Measurements from ENCODE around the gene RGS10.

RGS10 gene

DNA sequence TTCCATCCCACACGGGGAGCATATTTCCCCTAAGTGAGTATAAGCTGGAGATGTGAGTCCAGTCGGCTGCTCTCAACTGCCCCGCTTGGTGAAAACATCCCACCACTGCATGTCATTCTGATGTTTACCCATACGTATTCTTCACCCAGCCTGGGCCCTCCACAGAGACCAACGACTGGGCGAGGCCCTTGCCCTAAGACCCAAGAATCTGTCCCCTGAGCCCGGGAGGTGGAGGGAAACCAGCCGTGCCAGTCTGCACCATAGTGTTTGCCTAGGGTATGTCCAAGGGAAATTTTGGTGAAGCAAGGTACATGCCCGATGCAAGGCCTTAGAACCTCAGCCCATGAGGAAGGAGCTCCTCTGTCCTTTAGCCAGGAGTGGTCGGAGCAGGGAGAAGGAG, 67.9 kb downstream of the RGS10 start:
- Histone ChIP-seq H2AK5ac (ENCODE audit: low read depth, low read length) (no peak overlapping the region), H3K4me3 (ENCODE audit: low read length in 2 of 2) (no peak overlapping the region), H3K4me1 (ENCODE audit: control insufficient read depth in 2 of 2, insufficient read depth in 1 of 2, low read depth in 1 of 2, low read length in 2 of 2) (peaks cover 4 to 15% of the 10 kb centered on the region in 2 donors), H2BK15ac (ENCODE audit: low read length) (no peak overlapping the region), H3K27me3 (ENCODE audit: control insufficient read depth in 3 of 3, insufficient read depth in 3 of 3, low read depth in 1 of 3, low read length in 3 of 3) (peaks cover 0 to 36% (median 0%) of the 10 kb centered on the region in 3 experiments), H2BK120ac (ENCODE audit: low read depth, low read length) (no peak overlapping the region), H3K4ac (ENCODE audit: low read length) (no peak overlapping the region), H2BK5ac (ENCODE audit: low read length) (no peak overlapping the region), H3K36me3 (replicated peaks in 1 of 2; ENCODE audit: control insufficient read depth in 2 of 2, insufficient read depth in 2 of 2, low read length in 2 of 2) (no peaks in the 10 kb centered on the region), H3K18ac (ENCODE audit: low read length) (no peak overlapping the region), H2BK12ac (ENCODE audit: low read length) (no peak overlapping the region), H3K23ac (ENCODE audit: low read depth, low read length, poor library complexity) (no peak overlapping the region), H4K91ac (ENCODE audit: low read depth, low read length, poor library complexity) (no peak overlapping the region), H2AFZ (ENCODE audit: low read length) (no peak overlapping the region), H3K27ac (replicated peaks; ENCODE audit: low read length) (no peak overlapping the region), H3K79me1 (ENCODE audit: low read depth, low read length) (no peaks in the 10 kb centered on the region), H3K9ac (ENCODE audit: low read depth, low read length, poor library complexity) (no peak overlapping the region), H3K4me2 (ENCODE audit: insufficient read depth, low read length, poor library complexity, severe bottlenecking) (no peak overlapping the region), H3K9me3 (replicated peaks in 1 of 2; ENCODE audit: control insufficient read depth in 2 of 2, insufficient read depth in 1 of 2, low read depth in 1 of 2, low read length in 2 of 2) (no peaks in the 10 kb centered on the region), H4K8ac (ENCODE audit: low read depth, low read length) (no peak overlapping the region), H3K14ac (ENCODE audit: low read length) (no peak overlapping the region)
- no peak for DNase-seq (ENCODE audit: low spot score)
- WGBS, 2 donors (ENCODE audit: extremely low coverage in 2 of 2, insufficient read length in 2 of 2, insufficient replicate concordance in 1 of 2) = no CpG with 5 or more reads among the region's 10 CpGs

DNA sequence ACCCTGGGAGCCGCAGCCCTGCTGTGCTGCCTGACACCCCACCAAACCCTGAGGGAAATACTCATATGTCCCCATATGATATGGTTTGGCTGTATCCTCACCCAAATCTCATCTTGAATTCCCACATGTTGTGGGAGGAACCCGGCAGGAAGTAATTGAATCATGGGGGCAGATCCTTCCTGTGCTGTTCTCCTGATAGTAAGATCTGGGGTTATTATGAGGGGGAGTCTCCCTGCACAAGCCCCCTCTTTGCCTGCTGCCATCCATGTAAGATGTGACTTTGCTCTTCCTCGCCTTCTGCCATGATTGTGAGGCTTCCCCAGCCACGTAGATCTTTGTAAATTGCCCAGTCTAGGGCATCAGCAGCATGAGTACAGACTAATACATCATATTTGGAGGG, 68.7 kb downstream of the RGS10 start:
- Histone ChIP-seq H3K4me1 (ENCODE audit: control insufficient read depth in 2 of 2, insufficient read depth in 1 of 2, low read depth in 1 of 2, low read length in 2 of 2) (peaks cover 4 to 7% of the 10 kb centered on the region in 2 donors), H3K14ac (ENCODE audit: low read length) (no peak overlapping the region), H3K18ac (ENCODE audit: low read length) (no peak overlapping the region), H2BK120ac (ENCODE audit: low read depth, low read length) (no peak overlapping the region), H3K4me3 (ENCODE audit: low read length in 2 of 2) (no peak overlapping the region), H2BK15ac (ENCODE audit: low read length) (no peak overlapping the region), H3K27ac (replicated peaks; ENCODE audit: low read length) (no peak overlapping the region), H2AK5ac (ENCODE audit: low read depth, low read length) (no peak overlapping the region), H2BK12ac (ENCODE audit: low read length) (no peak overlapping the region), H3K36me3 (replicated peaks in 1 of 2; ENCODE audit: control insufficient read depth in 2 of 2, insufficient read depth in 2 of 2, low read length in 2 of 2) (no peaks in the 10 kb centered on the region), H3K27me3 (ENCODE audit: control insufficient read depth in 3 of 3, insufficient read depth in 3 of 3, low read depth in 1 of 3, low read length in 3 of 3) (peaks cover 0 to 27% (median 0%) of the 10 kb centered on the region in 3 experiments), H3K9ac (ENCODE audit: low read depth, low read length, poor library complexity) (no peak overlapping the region), H3K23ac (ENCODE audit: low read depth, low read length, poor library complexity) (no peak overlapping the region), H3K4me2 (ENCODE audit: insufficient read depth, low read length, poor library complexity, severe bottlenecking) (no peak overlapping the region), H3K9me3 (replicated peaks in 1 of 2; ENCODE audit: control insufficient read depth in 2 of 2, insufficient read depth in 1 of 2, low read depth in 1 of 2, low read length in 2 of 2) (no peaks in the 10 kb centered on the region), H4K91ac (ENCODE audit: low read depth, low read length, poor library complexity) (no peak overlapping the region), H2BK5ac (ENCODE audit: low read length) (no peak overlapping the region), H3K79me1 (ENCODE audit: low read depth, low read length) (no peaks in the 10 kb centered on the region), H3K4ac (ENCODE audit: low read length) (no peak overlapping the region), H4K8ac (ENCODE audit: low read depth, low read length) (no peak overlapping the region), H2AFZ (ENCODE audit: low read length) (no peak overlapping the region)
- no peak for DNase-seq (ENCODE audit: low spot score)
- WGBS, 2 donors (ENCODE audit: extremely low coverage in 2 of 2, insufficient read length in 2 of 2, insufficient replicate concordance in 1 of 2) = no CpG with 5 or more reads among the region's 4 CpGs

DNA sequence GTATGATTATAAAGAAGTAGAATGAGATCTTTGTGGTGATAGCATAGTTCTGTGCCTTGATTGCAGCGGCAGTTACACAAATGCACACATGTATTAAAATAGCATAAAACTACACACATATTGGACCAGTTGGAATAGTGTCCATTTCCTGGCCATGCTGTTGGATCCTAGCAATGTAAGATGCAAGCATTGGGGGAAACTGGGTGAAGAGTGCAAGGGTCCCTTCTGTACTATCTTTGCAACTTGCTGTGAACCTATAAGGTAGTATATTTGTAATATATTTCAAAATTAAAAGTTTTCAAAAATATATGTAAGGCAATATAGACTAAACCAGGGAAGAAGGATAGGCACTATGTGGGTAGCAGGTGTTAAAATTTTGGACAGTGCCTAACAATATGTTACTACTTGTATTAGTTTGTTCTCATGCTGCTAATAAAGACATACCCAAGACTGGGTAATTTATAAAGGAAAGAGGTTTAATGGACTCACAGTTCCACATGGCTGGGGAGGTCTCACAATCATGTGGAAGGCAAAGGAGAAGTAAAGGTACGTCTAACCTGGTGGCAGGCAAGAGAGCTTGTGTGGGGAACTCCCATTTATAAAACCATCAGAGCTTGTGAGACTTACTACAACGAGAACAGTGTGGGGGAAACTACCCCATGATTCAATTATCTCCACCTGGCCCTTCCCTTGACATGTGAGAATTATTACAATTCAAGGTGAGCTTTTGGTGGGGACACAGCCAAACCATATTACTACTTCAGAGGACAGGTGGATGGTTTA, 71.4 kb downstream of the RGS10 start:
- H2BK15ac ChIP-seq (ENCODE audit: low read length) = no peak overlapping the region
- H2AK5ac ChIP-seq (ENCODE audit: low read depth, low read length) = no peak overlapping the region
- no peak overlapping the region for H2BK5ac ChIP-seq (ENCODE audit: low read length)
- peaks cover 0 to 2% of the 10 kb centered on the region in 2 donors for H3K4me1 ChIP-seq (ENCODE audit: control insufficient read depth in 2 of 2, insufficient read depth in 1 of 2, low read depth in 1 of 2, low read length in 2 of 2)
- H2BK120ac ChIP-seq (ENCODE audit: low read depth, low read length) = no peak overlapping the region
- peaks cover 0 to 10% (median 0%) of the 10 kb centered on the region in 3 experiments for H3K27me3 ChIP-seq (ENCODE audit: control insufficient read depth in 3 of 3, insufficient read depth in 3 of 3, low read depth in 1 of 3, low read length in 3 of 3)
- H3K4ac ChIP-seq (ENCODE audit: low read length) = no peak overlapping the region
- H3K36me3 ChIP-seq (replicated peaks in 1 of 2; ENCODE audit: control insufficient read depth in 2 of 2, insufficient read depth in 2 of 2, low read length in 2 of 2) = no peaks in the 10 kb centered on the region
- H3K27ac ChIP-seq (replicated peaks; ENCODE audit: low read length) = no peak overlapping the region
- H4K8ac ChIP-seq (ENCODE audit: low read depth, low read length) = no peak overlapping the region
- no peak overlapping the region for H4K91ac ChIP-seq (ENCODE audit: low read depth, low read length, poor library complexity)
- H3K18ac ChIP-seq (ENCODE audit: low read length) = no peak overlapping the region
- no peak overlapping the region for H3K14ac ChIP-seq (ENCODE audit: low read length)
- no peaks in the 10 kb centered on the region for H3K79me1 ChIP-seq (ENCODE audit: low read depth, low read length)
- H2BK12ac ChIP-seq (ENCODE audit: low read length) = no peak overlapping the region
- H3K9ac ChIP-seq (ENCODE audit: low read depth, low read length, poor library complexity) = no peak overlapping the region
- no CpG with 5 or more reads among the region's 3 CpGs for WGBS, 2 donors (ENCODE audit: extremely low coverage in 2 of 2, insufficient read length in 2 of 2, insufficient replicate concordance in 1 of 2)
- H3K4me3 ChIP-seq (ENCODE audit: low read length in 2 of 2) = no peak overlapping the region
- no peak for DNase-seq (ENCODE audit: low spot score)
- no peaks in the 10 kb centered on the region for H3K9me3 ChIP-seq (replicated peaks in 1 of 2; ENCODE audit: control insufficient read depth in 2 of 2, insufficient read depth in 1 of 2, low read depth in 1 of 2, low read length in 2 of 2)
- no peak overlapping the region for H3K23ac ChIP-seq (ENCODE audit: low read depth, low read length, poor library complexity)
- no peak overlapping the region for H3K4me2 ChIP-seq (ENCODE audit: insufficient read depth, low read length, poor library complexity, severe bottlenecking)
- no peak overlapping the region for H2AFZ ChIP-seq (ENCODE audit: low read length)

DNA sequence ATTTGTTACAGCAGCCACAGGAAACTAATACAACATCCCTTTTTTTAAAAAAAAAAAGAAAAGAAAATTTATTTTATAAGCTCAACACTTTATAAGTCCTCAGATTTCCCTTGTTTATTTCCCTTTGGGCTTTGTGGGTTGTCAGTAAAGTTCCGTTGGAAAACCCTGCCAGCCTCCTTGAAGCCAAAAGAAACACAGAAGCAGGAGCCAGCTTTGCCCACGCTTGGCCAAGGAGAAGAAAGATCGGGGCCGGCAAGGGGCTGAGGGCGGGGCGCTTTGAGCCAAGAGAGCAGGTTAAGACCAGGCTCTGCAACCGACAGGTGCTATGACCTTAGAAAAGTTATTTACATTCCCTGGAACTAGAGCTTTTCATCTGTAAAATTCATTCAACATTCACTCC, 72.7 kb downstream of the RGS10 start:
- DNase-seq (ENCODE audit: low spot score) = no peak
- H3K4me3 ChIP-seq (ENCODE audit: low read length in 2 of 2) = no peak overlapping the region
- no peak overlapping the region for H3K18ac ChIP-seq (ENCODE audit: low read length)
- H3K23ac ChIP-seq (ENCODE audit: low read depth, low read length, poor library complexity) = no peak overlapping the region
- no peak overlapping the region for H2AFZ ChIP-seq (ENCODE audit: low read length)
- no peak overlapping the region for H4K91ac ChIP-seq (ENCODE audit: low read depth, low read length, poor library complexity)
- no peak overlapping the region for H4K8ac ChIP-seq (ENCODE audit: low read depth, low read length)
- no peak overlapping the region for H3K9ac ChIP-seq (ENCODE audit: low read depth, low read length, poor library complexity)
- H3K4me1 ChIP-seq (ENCODE audit: control insufficient read depth in 2 of 2, insufficient read depth in 1 of 2, low read depth in 1 of 2, low read length in 2 of 2) = no peaks in the 10 kb centered on the region
- WGBS, 2 donors (ENCODE audit: extremely low coverage in 2 of 2, insufficient read length in 2 of 2, insufficient replicate concordance in 1 of 2) = no CpG with 5 or more reads among the region's 7 CpGs
- H2BK12ac ChIP-seq (ENCODE audit: low read length) = no peak overlapping the region
- H3K79me1 ChIP-seq (ENCODE audit: low read depth, low read length) = no peaks in the 10 kb centered on the region
- no peak overlapping the region for H2BK15ac ChIP-seq (ENCODE audit: low read length)
- H3K27ac ChIP-seq (replicated peaks; ENCODE audit: low read length) = no peak overlapping the region
- H2BK120ac ChIP-seq (ENCODE audit: low read depth, low read length) = no peak overlapping the region
- no peak overlapping the region for H2BK5ac ChIP-seq (ENCODE audit: low read length)
- H3K4ac ChIP-seq (ENCODE audit: low read length) = no peak overlapping the region
- peaks cover 0 to 4% (median 0%) of the 10 kb centered on the region in 3 experiments for H3K27me3 ChIP-seq (ENCODE audit: control insufficient read depth in 3 of 3, insufficient read depth in 3 of 3, low read depth in 1 of 3, low read length in 3 of 3)
- H3K9me3 ChIP-seq (replicated peaks in 1 of 2; ENCODE audit: control insufficient read depth in 2 of 2, insufficient read depth in 1 of 2, low read depth in 1 of 2, low read length in 2 of 2) = no peaks in the 10 kb centered on the region
- no peak overlapping the region for H2AK5ac ChIP-seq (ENCODE audit: low read depth, low read length)
- no peak overlapping the region for H3K4me2 ChIP-seq (ENCODE audit: insufficient read depth, low read length, poor library complexity, severe bottlenecking)
- no peaks in the 10 kb centered on the region for H3K36me3 ChIP-seq (replicated peaks in 1 of 2; ENCODE audit: control insufficient read depth in 2 of 2, insufficient read depth in 2 of 2, low read length in 2 of 2)
- H3K14ac ChIP-seq (ENCODE audit: low read length) = no peak overlapping the region

Measured in neuronal stem cell (in vitro differentiated cells).